ENCODE data around the gene SERPINC1. TPM values are rescaled to one million over a fixed set of nuclear protein-coding genes. Genes with fewer than 3 reads are reported as not detected.

Gene SERPINC1
- total and polyA plus RNA-seq, 2 of the 13 experiments (the other 11 are each of a cell fraction or from before 2014, with no cell fraction given) = 142 to 205 TPM

DNA sequence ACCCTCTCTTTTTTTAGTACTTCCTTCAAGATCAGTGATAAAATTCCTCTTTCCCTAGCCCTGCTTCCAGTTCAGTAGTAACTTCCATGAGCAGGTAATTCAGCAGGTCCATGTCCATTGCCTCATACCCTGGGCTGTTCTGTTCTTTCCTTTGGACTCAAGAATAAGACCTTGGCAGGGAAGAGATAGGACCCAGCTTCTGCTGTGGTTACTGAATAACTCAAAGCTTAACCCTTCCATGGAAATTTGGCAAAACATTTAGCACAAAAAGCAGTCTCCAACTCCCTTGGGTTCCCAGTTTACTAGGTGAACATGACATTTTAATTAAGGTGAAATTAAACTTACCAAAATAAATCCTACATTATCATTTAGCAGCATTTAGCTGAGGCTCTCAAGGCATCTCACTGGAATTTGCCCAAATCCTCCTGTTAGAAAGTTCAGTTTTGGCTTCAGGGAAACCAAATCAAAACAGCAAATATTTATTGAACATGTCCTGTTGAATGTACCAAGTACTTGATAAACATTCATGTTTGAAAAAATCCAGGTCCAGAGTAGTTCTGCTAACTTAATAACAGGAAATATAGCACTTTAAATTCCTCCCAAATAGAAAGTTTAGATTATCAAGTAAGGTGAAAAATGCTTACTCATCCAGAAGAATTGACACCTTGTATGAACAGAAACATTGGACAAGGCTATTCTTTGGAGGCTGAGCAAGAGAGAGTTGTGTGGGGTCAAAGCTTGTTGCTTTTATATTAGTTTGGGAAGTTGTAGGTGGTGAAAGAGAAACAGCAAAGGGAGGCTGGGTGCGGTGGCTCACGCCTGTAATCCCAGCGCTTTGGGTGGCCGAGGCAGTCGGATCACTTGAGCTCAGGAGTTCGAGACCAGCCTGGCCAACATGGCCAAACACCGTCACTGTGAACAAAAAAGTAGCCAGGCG, 8.4 kb upstream of the SERPINC1 start (continued):
- TF ChIP-seq FIP1L1 (IDR thresholded peaks at IDR 0.05; ENCODE audit: borderline replicate concordance, insufficient read depth, low read depth, low read length) = no peak
- TF ChIP-seq ESRRA (CRISPR knock-in tag; IDR thresholded peaks at IDR 0.05; ENCODE audit: low read depth) = no peak
- no peak for TF ChIP-seq MNT (IDR thresholded peaks at IDR 0.05)
- no peak for TF ChIP-seq ZNF552 (CRISPR knock-in tag; IDR thresholded peaks at IDR 0.05; ENCODE audit: borderline replicate concordance)
- no peak for TF ChIP-seq NCOA2 (CRISPR knock-in tag; IDR thresholded peaks at IDR 0.05)
- TF ChIP-seq HDAC2 (CRISPR knock-in tag; IDR thresholded peaks at IDR 0.05) = no peak; the same call in 1 of the 2 replicates
- TF ChIP-seq ZNF550 (CRISPR knock-in tag; IDR thresholded peaks at IDR 0.05; ENCODE audit: borderline replicate concordance) = no peak
- TF ChIP-seq RFXANK (CRISPR knock-in tag; IDR thresholded peaks at IDR 0.05) = no peak
- no peak for TF ChIP-seq ZNF883 (CRISPR knock-in tag; IDR thresholded peaks at IDR 0.05; ENCODE audit: not compliant biosample characterization)
- TF ChIP-seq ZSCAN22 (CRISPR knock-in tag; IDR thresholded peaks at IDR 0.05) = no peak
- no peak for TF ChIP-seq ZNF572 (CRISPR knock-in tag; IDR thresholded peaks at IDR 0.05)
- no peak for TF ChIP-seq KDM2A (CRISPR knock-in tag; IDR thresholded peaks at IDR 0.05; ENCODE audit: borderline replicate concordance, low read depth)
- no peak for TF ChIP-seq ZFP1 (CRISPR knock-in tag; IDR thresholded peaks at IDR 0.05)
- TF ChIP-seq NFE2L1 (CRISPR knock-in tag; IDR thresholded peaks at IDR 0.05; ENCODE audit: borderline replicate concordance) = no peak
- TF ChIP-seq THAP9 (CRISPR knock-in tag; IDR thresholded peaks at IDR 0.05; ENCODE audit: borderline replicate concordance) = no peak
- TF ChIP-seq CENPT (CRISPR knock-in tag; IDR thresholded peaks at IDR 0.05; ENCODE audit: low read depth) = no peak
- TF ChIP-seq ZNF432 (CRISPR knock-in tag; IDR thresholded peaks at IDR 0.05; ENCODE audit: borderline replicate concordance) = no peak
- no peak for TF ChIP-seq ZKSCAN1 (IDR thresholded peaks at IDR 0.05; ENCODE audit: low read length)
- no peak for TF ChIP-seq CHD4 (IDR thresholded peaks at IDR 0.05; ENCODE audit: borderline replicate concordance, low read length)
- TF ChIP-seq ZNF207 (IDR thresholded peaks at IDR 0.05; ENCODE audit: borderline replicate concordance) = no peak
- TF ChIP-seq SMARCE1 (IDR thresholded peaks at IDR 0.05; ENCODE audit: borderline replicate concordance) = no peak
- TF ChIP-seq NFYB (CRISPR knock-in tag; IDR thresholded peaks at IDR 0.05) = no peak
- no peak for TF ChIP-seq BCL3 (CRISPR knock-in tag; IDR thresholded peaks at IDR 0.05)
- no peak for TF ChIP-seq HOXA9 (CRISPR knock-in tag; IDR thresholded peaks at IDR 0.05; ENCODE audit: borderline replicate concordance)

Data from HepG2 (cell line).